SK-N-SH treated with all-trans-retinoic acid at 6 μM for 48 hours (cell line): ENCODE measurements around the gene SYK.

ENCODE experiments used
- ATAC-seq: fragments of 200-7000 bp; cut with Tn5 transposase; 3 replicates; pipeline ENCODE4 v1.9.1; 2020; ENCODE audit warnings: mild to moderate bottlenecking, moderate library complexity
- ARNTL ChIP-seq: fragments of 450-650 bp; formaldehyde crosslinking; IDR thresholded peaks from 2 replicates; pipeline ENCODE4 v1.5.0; 2020; ENCODE audit warnings: low read depth, mild to moderate bottlenecking, moderate library complexity, borderline replicate concordance
- CREB5 ChIP-seq: fragments of 250-450 bp; sonication (Bioruptor Pico); IDR thresholded peaks from 2 replicates; pipeline ENCODE4 v1.5.1; 2020; ENCODE audit warnings: low read depth, mild to moderate bottlenecking, moderate library complexity
- CSRNP3 ChIP-seq: fragments of 250-450 bp; sonication (Bioruptor Pico); IDR thresholded peaks from 2 replicates; pipeline ENCODE4 v1.5.1; 2021; ENCODE audit warnings: mild to moderate bottlenecking, moderate library complexity
- ESRRG ChIP-seq: fragments of 250-450 bp; sonication (Bioruptor Pico); IDR thresholded peaks from 2 replicates; pipeline ENCODE4 v1.6.1; 2021; ENCODE audit warnings: mild to moderate bottlenecking
- ISL1 ChIP-seq: fragments of 250-450 bp; sonication (Bioruptor Pico); IDR thresholded peaks from 2 replicates; pipeline ENCODE4 v2.1.2; 2022; ENCODE audit warnings: mild to moderate bottlenecking, moderate library complexity
- OSR1 ChIP-seq: fragments of 250-450 bp; sonication (Bioruptor Pico); IDR thresholded peaks from 2 replicates; pipeline ENCODE4 v1.8.0; 2022; ENCODE audit warnings: moderate library complexity, mild to moderate bottlenecking, inconsistent platforms
- PATZ1 ChIP-seq: fragments of 250-450 bp; sonication (Bioruptor Pico); IDR thresholded peaks from 2 replicates; pipeline ENCODE4 v1.8.0; 2020; ENCODE audit warnings: mild to moderate bottlenecking, moderate library complexity, borderline replicate concordance
- POU6F1 ChIP-seq: fragments of 250-450 bp; sonication (Bioruptor Pico); IDR thresholded peaks from 2 replicates; pipeline ENCODE4 v1.8.0; 2021; ENCODE audit warnings: low read depth, mild to moderate bottlenecking, moderate library complexity, borderline replicate concordance
- PPARA ChIP-seq: fragments of 250-450 bp; sonication (Bioruptor Pico); IDR thresholded peaks from 2 replicates; pipeline ENCODE4 v1.5.0; 2020; ENCODE audit warnings: mild to moderate bottlenecking, borderline replicate concordance
- RARB ChIP-seq: fragments of 250-450 bp; sonication (Bioruptor Pico); IDR thresholded peaks from 2 replicates; pipeline ENCODE4 v1.8.0; 2021; ENCODE audit warnings: mild to moderate bottlenecking, moderate library complexity
- SNAI2 ChIP-seq: fragments of 250-450 bp; sonication (Bioruptor Pico); IDR thresholded peaks from 2 replicates; pipeline ENCODE4 v1.5.0; 2020; ENCODE audit warnings: mild to moderate bottlenecking, moderate library complexity
- TCF4 ChIP-seq: fragments of 250-450 bp; sonication (Bioruptor Pico); IDR thresholded peaks from 2 replicates; pipeline ENCODE4 v1.8.0; 2021; ENCODE audit warnings: mild to moderate bottlenecking, moderate library complexity, borderline replicate concordance
- TOX ChIP-seq: fragments of 250-450 bp; sonication (Bioruptor Pico); IDR thresholded peaks from 2 replicates; pipeline ENCODE4 v1.8.0; 2021; ENCODE audit warnings: mild to moderate bottlenecking, moderate library complexity, borderline replicate concordance
- ZC3H10 ChIP-seq: fragments of 250-450 bp; sonication (Bioruptor Pico); IDR thresholded peaks from 2 replicates; pipeline ENCODE4 v1.5.1; 2021; ENCODE audit warnings: mild to moderate bottlenecking, moderate library complexity
- ZFP30 ChIP-seq: fragments of 450-650 bp; formaldehyde crosslinking; IDR thresholded peaks from 2 replicates; pipeline ENCODE4 v1.5.0; 2022; ENCODE audit warnings: mild to moderate bottlenecking, moderate library complexity
- ZNF565 ChIP-seq: fragments of 450-650 bp; formaldehyde crosslinking; conservative IDR thresholded peaks from 2 replicates; pipeline ENCODE4 v1.5.0; 2020; ENCODE audit warnings: low read depth, mild to moderate bottlenecking, moderate library complexity
- ZNF70 ChIP-seq: fragments of 450-650 bp; formaldehyde crosslinking; IDR thresholded peaks from 2 replicates; pipeline ENCODE4 v1.5.0; 2020; ENCODE audit warnings: mild to moderate bottlenecking, moderate library complexity
- ZNF8 ChIP-seq: fragments of 450-650 bp; formaldehyde crosslinking; IDR thresholded peaks from 2 replicates; pipeline ENCODE4 v1.5.0; 2020; ENCODE audit warnings: mild to moderate bottlenecking, moderate library complexity

Gene SYK

GRCh38 chr9:90903766-90904424, 102.3 kb downstream of the SYK start:
- TF ChIP-seq PPARA (CRISPR knock-in tag) (no peak), SNAI2 (CRISPR knock-in tag) (no peak), POU6F1 (CRISPR knock-in tag) (no peak), OSR1 (CRISPR knock-in tag) (no peak), ISL1 (CRISPR knock-in tag) (no peak), ESRRG (CRISPR knock-in tag) (no peak), ZC3H10 (CRISPR knock-in tag) (no peak), ZNF8 (CRISPR knock-in tag) (no peak), ZNF70 (CRISPR knock-in tag) (no peak), TOX (no peak), ZFP30 (CRISPR knock-in tag) (no peak), ZNF565 (CRISPR knock-in tag) (no peak), PATZ1 (no peak)
- no peak for ATAC-seq

GRCh38 chr9:90904706-90905478, 103.3 kb downstream of the SYK start:
- TF ChIP-seq SNAI2 (CRISPR knock-in tag), result no peak
- no peak for ATAC-seq

- ATAC-seq, result no peak
- TF ChIP-seq ISL1 (CRISPR knock-in tag) (no peak), CREB5 (CRISPR knock-in tag) (no peak), RARB (CRISPR knock-in tag) (no peak), ARNTL (CRISPR knock-in tag) (no peak), PPARA (CRISPR knock-in tag) (no peak), PATZ1 (no peak), CSRNP3 (CRISPR knock-in tag) (no peak), TCF4 (no peak), ZNF8 (CRISPR knock-in tag) (no peak), ZNF565 (CRISPR knock-in tag) (no peak)
These were observed 104.2 kb downstream of the SYK start for GRCh38 chr9:90905822-90906221.
